RWPE2 (cell line): Measurements from ENCODE around the gene WFDC5.

Experiments used
- ATAC-seq: fragments of 200-7000 bp; cut with Tn5 transposase; 3 replicates; pipeline ENCODE4 v1.9.1; 2021; ENCODE audit warnings: low read depth
- DNase-seq: peaks from one replicate; pipeline ENCODE4 v3.0.0-alpha.2; 2020; ENCODE audit warnings: low spot score
- H3K27ac ChIP-seq: fragments of 450-650 bp; 2 replicates; pipeline ENCODE4 v1.5.1; 2017; ENCODE audit warnings: mild to moderate bottlenecking; ENCODE audit not compliant: poor library complexity, severe bottlenecking
- H3K27me3 ChIP-seq: fragments of 250-450 bp; sonication (Bioruptor Pico); 2 replicates; pipeline ENCODE4 v1.5.1; 2021; ENCODE audit warnings: mild to moderate bottlenecking, moderate library complexity; ENCODE audit not compliant: insufficient read depth, poor library complexity, severe bottlenecking
- H3K36me3 ChIP-seq: fragments of 250-450 bp; sonication (Bioruptor Pico); 2 replicates; pipeline ENCODE4 v1.5.1; 2020; ENCODE audit warnings: low read depth, mild to moderate bottlenecking, moderate library complexity
- H3K4me1 ChIP-seq: fragments of 250-450 bp; sonication (Bioruptor Pico); 2 replicates; pipeline ENCODE4 v1.5.1; 2021; ENCODE audit warnings: mild to moderate bottlenecking, moderate library complexity; ENCODE audit not compliant: insufficient read depth, poor library complexity, severe bottlenecking
- H3K4me3 ChIP-seq: fragments of 250-450 bp; sonication (Bioruptor Pico); 2 replicates; pipeline ENCODE4 v1.5.1; 2021; ENCODE audit warnings: mild to moderate bottlenecking, moderate library complexity; ENCODE audit not compliant: severe bottlenecking
- H3K9me3 ChIP-seq: fragments of 250-450 bp; sonication (Bioruptor Pico); 2 replicates; pipeline ENCODE4 v1.5.1; 2021; ENCODE audit warnings: mild to moderate bottlenecking, moderate library complexity; ENCODE audit not compliant: severe bottlenecking
- TF ChIP-seq, protein P1 (sequence below): fragments of 450-650 bp; IDR thresholded peaks from one replicate; pipeline ENCODE4 v1.5.1; 2017; ENCODE audit warnings: mild to moderate bottlenecking, moderate library complexity; ENCODE audit not compliant: poor library complexity, severe bottlenecking

Gene WFDC5

GRCh38 chr20:45115829-45116228, 855 bp upstream of the WFDC5 start:
- DNase-seq = no peak
- Histone ChIP-seq H3K4me3 (no peak overlapping the region), H3K4me1 (peaks cover 6% of the 10 kb centered on the region), H3K9me3 (no peaks in the 10 kb centered on the region), H3K27ac (no peak overlapping the region), H3K27me3 (no peaks in the 10 kb centered on the region), H3K36me3 (no peaks in the 10 kb centered on the region)
- TF ChIP-seq, protein P1, sequence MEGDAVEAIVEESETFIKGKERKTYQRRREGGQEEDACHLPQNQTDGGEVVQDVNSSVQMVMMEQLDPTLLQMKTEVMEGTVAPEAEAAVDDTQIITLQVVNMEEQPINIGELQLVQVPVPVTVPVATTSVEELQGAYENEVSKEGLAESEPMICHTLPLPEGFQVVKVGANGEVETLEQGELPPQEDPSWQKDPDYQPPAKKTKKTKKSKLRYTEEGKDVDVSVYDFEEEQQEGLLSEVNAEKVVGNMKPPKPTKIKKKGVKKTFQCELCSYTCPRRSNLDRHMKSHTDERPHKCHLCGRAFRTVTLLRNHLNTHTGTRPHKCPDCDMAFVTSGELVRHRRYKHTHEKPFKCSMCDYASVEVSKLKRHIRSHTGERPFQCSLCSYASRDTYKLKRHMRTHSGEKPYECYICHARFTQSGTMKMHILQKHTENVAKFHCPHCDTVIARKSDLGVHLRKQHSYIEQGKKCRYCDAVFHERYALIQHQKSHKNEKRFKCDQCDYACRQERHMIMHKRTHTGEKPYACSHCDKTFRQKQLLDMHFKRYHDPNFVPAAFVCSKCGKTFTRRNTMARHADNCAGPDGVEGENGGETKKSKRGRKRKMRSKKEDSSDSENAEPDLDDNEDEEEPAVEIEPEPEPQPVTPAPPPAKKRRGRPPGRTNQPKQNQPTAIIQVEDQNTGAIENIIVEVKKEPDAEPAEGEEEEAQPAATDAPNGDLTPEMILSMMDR = no peak
- ATAC-seq = no peak; the same call in 2 of the 3 replicates

GRCh38 chr20:45115386-45115774, 406 bp upstream of the WFDC5 start:
- DNase-seq (peak; percentile 67), ATAC-seq (no peak; the same call in 2 of the 3 replicates)
- Histone ChIP-seq H3K4me3 (no peak overlapping the region), H3K27ac (no peak overlapping the region), H3K4me1 (peaks cover 6% of the 10 kb centered on the region), H3K27me3 (no peaks in the 10 kb centered on the region), H3K9me3 (no peaks in the 10 kb centered on the region), H3K36me3 (no peaks in the 10 kb centered on the region)
- TF ChIP-seq, protein P1 = no peak

GRCh38 chr20:45113865-45114264, 1.1 kb downstream of the WFDC5 start:
- H3K4me3 ChIP-seq = no peak overlapping the region
- TF ChIP-seq, protein P1 = no peak
- peaks cover 6% of the 10 kb centered on the region for H3K4me1 ChIP-seq

DNA sequence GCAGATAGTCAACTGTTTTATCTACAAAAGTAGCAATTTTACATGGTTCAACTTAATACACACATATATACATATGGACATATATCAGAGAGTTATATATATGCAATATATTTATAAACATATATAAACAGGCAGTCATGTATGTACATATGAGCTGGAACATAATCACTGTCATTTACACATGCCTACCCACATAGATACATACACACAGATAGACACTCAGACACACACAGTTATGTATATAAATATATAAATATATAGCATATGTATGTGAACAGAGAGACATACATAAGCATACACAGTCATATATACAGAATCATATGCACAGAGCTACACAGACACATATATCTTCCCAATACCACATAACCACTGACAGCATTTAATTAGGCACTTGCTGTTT, 2.2 kb downstream of the WFDC5 start:
- no peak overlapping the region for H3K4me3 ChIP-seq
- no peaks in the 10 kb centered on the region for H3K9me3 ChIP-seq
- no peaks in the 10 kb centered on the region for H3K27me3 ChIP-seq
- no peak for ATAC-seq
- DNase-seq = no peak
- TF ChIP-seq, protein P1 = no peak
- H3K4me1 ChIP-seq = peaks cover 6% of the 10 kb centered on the region
- no peaks in the 10 kb centered on the region for H3K36me3 ChIP-seq
- no peak overlapping the region for H3K27ac ChIP-seq

More at GRCh38 chr20:45113865-45114264, 1.1 kb downstream of the WFDC5 start:
- ATAC-seq (no peak; the same call in 2 of the 3 replicates), DNase-seq (no peak)
- H3K36me3 ChIP-seq = no peaks in the 10 kb centered on the region
- H3K27ac ChIP-seq = no peak overlapping the region
- H3K27me3 ChIP-seq = no peaks in the 10 kb centered on the region
- H3K9me3 ChIP-seq = no peaks in the 10 kb centered on the region

DNA sequence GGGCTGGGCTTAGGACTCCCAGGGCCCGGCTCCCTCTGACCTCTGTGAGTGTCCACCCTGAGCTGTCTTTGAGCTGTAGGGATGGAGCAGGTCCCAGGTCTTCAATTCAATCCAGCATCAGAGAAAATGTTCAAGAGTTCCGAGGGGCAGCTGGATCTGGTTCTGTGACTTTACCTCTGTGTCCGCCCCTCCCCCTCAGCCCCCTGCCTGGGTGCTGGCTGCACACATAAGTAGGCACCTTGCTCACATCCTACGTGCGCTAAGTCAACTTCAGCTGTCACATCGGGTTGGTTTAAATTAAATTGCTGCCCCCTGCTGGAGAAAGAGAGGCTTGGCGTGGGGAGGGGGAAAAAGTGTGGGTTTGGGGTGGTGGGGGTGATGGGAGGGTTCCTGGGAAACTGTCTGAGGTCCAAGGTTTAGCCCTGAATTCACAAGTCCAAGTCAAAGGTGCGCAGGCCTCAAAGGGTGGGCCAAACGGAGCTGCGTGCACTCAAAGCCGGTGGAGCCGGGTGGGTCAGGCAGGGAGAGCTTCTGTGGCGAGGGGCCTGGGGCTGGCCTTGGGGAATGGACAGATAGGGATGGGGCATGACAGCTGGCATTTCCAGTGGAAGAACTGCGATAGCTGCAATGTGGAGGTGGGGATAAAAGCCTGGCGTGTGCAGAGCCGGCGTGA, 3.0 kb downstream of the WFDC5 start:
- Histone ChIP-seq H3K36me3 (no peaks in the 10 kb centered on the region), H3K27me3 (no peaks in the 10 kb centered on the region), H3K4me1 (peaks cover 6% of the 10 kb centered on the region), H3K4me3 (no peak overlapping the region), H3K27ac (no peak overlapping the region), H3K9me3 (no peaks in the 10 kb centered on the region)
- TF ChIP-seq, protein P1 = peak; percentile 88
- DNase-seq = peak; percentile 82
- ATAC-seq = no peak
